ENCODE results near the gene LDB2.

DNA sequence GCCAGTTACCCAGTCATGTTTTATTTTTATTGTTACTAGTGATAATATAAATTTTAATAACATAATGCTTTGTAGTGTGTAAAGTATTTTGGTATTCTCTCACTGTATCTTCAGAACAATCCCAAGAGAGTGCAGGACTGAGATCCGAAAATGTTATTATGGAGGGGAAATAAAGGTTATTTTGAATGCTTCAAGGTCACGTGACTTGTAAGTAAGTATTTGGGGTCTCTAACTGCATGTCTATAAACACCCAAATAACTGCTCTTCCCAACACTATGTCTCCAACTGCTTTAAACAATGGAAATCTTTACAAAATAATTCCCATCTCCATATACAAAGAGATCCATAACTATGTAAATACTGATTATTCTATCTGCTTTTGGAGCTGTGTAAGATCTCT, 302.2 kb downstream of the LDB2 start:
- TF ChIP-seq, protein P1, sequence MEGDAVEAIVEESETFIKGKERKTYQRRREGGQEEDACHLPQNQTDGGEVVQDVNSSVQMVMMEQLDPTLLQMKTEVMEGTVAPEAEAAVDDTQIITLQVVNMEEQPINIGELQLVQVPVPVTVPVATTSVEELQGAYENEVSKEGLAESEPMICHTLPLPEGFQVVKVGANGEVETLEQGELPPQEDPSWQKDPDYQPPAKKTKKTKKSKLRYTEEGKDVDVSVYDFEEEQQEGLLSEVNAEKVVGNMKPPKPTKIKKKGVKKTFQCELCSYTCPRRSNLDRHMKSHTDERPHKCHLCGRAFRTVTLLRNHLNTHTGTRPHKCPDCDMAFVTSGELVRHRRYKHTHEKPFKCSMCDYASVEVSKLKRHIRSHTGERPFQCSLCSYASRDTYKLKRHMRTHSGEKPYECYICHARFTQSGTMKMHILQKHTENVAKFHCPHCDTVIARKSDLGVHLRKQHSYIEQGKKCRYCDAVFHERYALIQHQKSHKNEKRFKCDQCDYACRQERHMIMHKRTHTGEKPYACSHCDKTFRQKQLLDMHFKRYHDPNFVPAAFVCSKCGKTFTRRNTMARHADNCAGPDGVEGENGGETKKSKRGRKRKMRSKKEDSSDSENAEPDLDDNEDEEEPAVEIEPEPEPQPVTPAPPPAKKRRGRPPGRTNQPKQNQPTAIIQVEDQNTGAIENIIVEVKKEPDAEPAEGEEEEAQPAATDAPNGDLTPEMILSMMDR (conservative IDR thresholded peaks at IDR 0.05) = no peak
- TF ChIP-seq EZH2 (IDR thresholded peaks at IDR 0.05; ENCODE audit: low read depth) = no peak
